ENCODE results near the gene GCNT1.
A peak's percentile ranks its signal among the peaks of the same experiment; 100 is the strongest.

GCNT1 gene

DNA sequence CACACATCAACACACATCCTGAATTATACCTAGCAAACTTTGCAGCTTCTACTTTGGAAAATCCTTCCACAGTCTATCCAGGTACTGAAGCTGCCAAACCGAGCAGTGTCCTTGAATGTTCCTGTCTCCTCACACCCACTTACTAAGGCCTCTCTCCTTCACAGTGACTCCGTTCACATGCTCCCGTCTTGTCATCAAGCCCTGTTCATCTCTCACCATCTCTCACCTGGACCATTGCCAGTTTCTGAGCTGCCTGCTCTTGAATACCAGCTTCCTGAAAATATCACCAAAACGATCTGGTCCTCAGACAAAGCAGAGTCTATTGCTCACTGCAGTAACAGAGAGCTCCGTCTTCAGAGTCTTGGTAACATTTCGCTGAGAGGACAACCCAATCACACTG, 57.4 kb downstream of the GCNT1 start:
- Histone ChIP-seq H3K23ac (ENCODE audit: low read length in 2 of 2) (no peak overlapping the region), H3K27me3 (ENCODE audit: control insufficient read depth in 1 of 2, insufficient read depth in 1 of 2, low read length in 2 of 2) (peaks cover 0 to 24% of the 10 kb centered on the region in 2 experiments), H3K79me1 (replicated peaks; ENCODE audit: low read length, poor library complexity, severe bottlenecking) (no peaks in the 10 kb centered on the region), H3K4me3 (ENCODE audit: insufficient read depth in 1 of 2, low read depth in 1 of 2, low read length in 2 of 2) (no peak overlapping the region), H2BK12ac (ENCODE audit: low read length in 2 of 2) (no peak overlapping the region), H3K9ac (ENCODE audit: low read length) (no peak overlapping the region), H3K36me3 (ENCODE audit: control insufficient read depth in 1 of 2, insufficient read depth in 2 of 2, low read depth in 1 of 2, low read length in 2 of 2) (no peaks in the 10 kb centered on the region), H3K18ac (ENCODE audit: low read depth in 1 of 2, low read length in 2 of 2) (no peak overlapping the region), H2AK5ac (ENCODE audit: low read length, severe bottlenecking) (no peak overlapping the region), H2BK5ac (ENCODE audit: low read depth, low read length, poor library complexity, severe bottlenecking) (no peak overlapping the region), H4K91ac (ENCODE audit: low read length) (no peak overlapping the region), H3K4me2 (ENCODE audit: low read length, poor library complexity, severe bottlenecking) (no peak overlapping the region), H3K14ac (ENCODE audit: low read length in 2 of 2) (no peak overlapping the region), H3K9me3 (ENCODE audit: control insufficient read depth, low read length) (no peaks in the 10 kb centered on the region), H2AFZ (ENCODE audit: low read depth, low read length) (no peak overlapping the region), H2BK120ac (ENCODE audit: low read depth, low read length) (no peak overlapping the region), H3K4me1 (ENCODE audit: control insufficient read depth, insufficient read depth, low read depth, low read length) (peaks cover 7% of the 10 kb centered on the region), H3K4ac (ENCODE audit: low read depth in 1 of 2, low read length in 2 of 2) (no peak overlapping the region), H4K8ac (ENCODE audit: low read length) (no peak overlapping the region), H2BK15ac (ENCODE audit: low read depth, poor library complexity, severe bottlenecking) (no peak overlapping the region), H3K27ac (ENCODE audit: low read length, poor library complexity, severe bottlenecking) (no peak overlapping the region)
- 90% methylated on average over 6 of the region's 6 CpGs for WGBS
- no peak for DNase-seq

DNA sequence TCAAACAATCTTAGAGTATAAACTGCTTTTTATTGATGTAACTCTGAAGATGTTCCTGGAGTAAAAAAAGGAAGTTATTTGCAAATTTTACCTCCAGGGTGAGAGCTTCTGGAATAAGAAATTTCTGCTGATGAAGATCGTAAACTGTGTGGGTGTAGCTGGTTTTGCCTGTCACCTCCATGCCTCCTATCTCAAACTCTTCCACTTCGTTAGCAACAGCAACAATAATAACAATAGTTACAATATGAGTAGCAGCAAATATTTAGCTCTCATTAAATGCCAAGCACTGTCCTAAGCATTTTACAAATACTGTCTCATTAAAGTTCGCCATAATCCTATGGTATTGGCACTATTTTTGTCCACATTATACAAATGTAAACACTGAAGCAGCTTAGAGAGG, 57.9 kb downstream of the GCNT1 start:
- no peak for DNase-seq
- no peak overlapping the region for H2AFZ ChIP-seq (ENCODE audit: low read depth, low read length)

DNA sequence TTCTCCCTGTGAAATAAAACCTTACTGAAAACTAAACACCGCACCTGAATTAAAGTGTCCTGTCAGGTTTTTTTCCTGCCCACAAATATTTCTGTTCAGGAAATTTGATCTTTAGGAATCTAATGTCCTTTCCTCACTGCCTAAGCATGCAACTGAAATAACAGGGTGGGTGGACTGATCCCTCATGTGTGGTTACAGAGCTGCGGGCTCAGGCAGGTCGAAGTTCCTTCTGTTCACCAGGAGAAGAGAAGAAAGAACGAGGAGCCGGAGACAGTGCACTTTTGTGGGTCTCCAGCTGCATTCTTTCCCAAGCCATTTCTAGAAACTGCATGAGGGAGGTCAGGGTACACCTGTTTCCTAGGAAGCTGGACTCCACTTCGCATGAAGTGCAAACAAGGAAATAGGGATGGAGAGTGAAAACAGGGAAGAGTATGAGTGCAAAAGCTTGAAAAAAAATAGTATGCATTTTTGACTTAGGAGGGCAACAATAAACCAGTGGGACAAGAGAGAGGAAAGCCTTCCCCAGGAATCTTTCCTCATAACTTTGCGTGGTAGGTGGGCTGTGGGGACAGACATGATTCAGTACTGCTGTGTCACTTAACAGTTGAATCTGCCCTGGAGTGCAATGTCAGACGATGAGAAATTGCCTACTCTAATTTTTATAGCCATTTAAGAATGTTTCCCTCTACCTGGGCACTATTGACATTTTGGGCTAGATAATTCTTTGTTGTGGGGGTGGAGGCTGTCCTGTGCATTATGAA, 60.3 kb downstream of the GCNT1 start:
- H3K27me3 ChIP-seq (ENCODE audit: control insufficient read depth in 1 of 2, insufficient read depth in 1 of 2, low read length in 2 of 2) = peaks cover 0 to 34% of the 10 kb centered on the region in 2 experiments
- no peak overlapping the region for H2AFZ ChIP-seq (ENCODE audit: low read depth, low read length)
- H2AK5ac ChIP-seq (ENCODE audit: low read length, severe bottlenecking) = peak overlapping the region; percentile 95
- no peak overlapping the region for H3K14ac ChIP-seq (ENCODE audit: low read length in 2 of 2)
- no peaks in the 10 kb centered on the region for H3K36me3 ChIP-seq (ENCODE audit: control insufficient read depth in 1 of 2, insufficient read depth in 2 of 2, low read depth in 1 of 2, low read length in 2 of 2)
- H2BK120ac ChIP-seq (ENCODE audit: low read depth, low read length) = no peak overlapping the region
- H2BK12ac ChIP-seq (ENCODE audit: low read length in 2 of 2) = no peak overlapping the region
- H3K79me1 ChIP-seq (replicated peaks; ENCODE audit: low read length, poor library complexity, severe bottlenecking) = no peaks in the 10 kb centered on the region
- no peak overlapping the region for H2BK15ac ChIP-seq (ENCODE audit: low read depth, poor library complexity, severe bottlenecking)
- H3K9ac ChIP-seq (ENCODE audit: low read length) = no peak overlapping the region
- H2BK5ac ChIP-seq (ENCODE audit: low read depth, low read length, poor library complexity, severe bottlenecking) = no peak overlapping the region
- WGBS = 90% methylated on average over 7 of the region's 8 CpGs
- H3K4ac ChIP-seq (ENCODE audit: low read depth in 1 of 2, low read length in 2 of 2) = no peak overlapping the region
- no peaks in the 10 kb centered on the region for H3K9me3 ChIP-seq (ENCODE audit: control insufficient read depth, low read length)
- H3K4me3 ChIP-seq (ENCODE audit: insufficient read depth in 1 of 2, low read depth in 1 of 2, low read length in 2 of 2) = no peak overlapping the region
- no peak for DNase-seq
- no peak overlapping the region for H4K8ac ChIP-seq (ENCODE audit: low read length)
- peaks cover 8% of the 10 kb centered on the region for H3K4me1 ChIP-seq (ENCODE audit: control insufficient read depth, insufficient read depth, low read depth, low read length)
- H3K27ac ChIP-seq (ENCODE audit: low read length, poor library complexity, severe bottlenecking) = peak overlapping the region; percentile 71
- H4K91ac ChIP-seq (ENCODE audit: low read length) = no peak overlapping the region
- no peak overlapping the region for H3K18ac ChIP-seq (ENCODE audit: low read depth in 1 of 2, low read length in 2 of 2)
- peak overlapping the region; percentile 1 for H3K4me2 ChIP-seq (ENCODE audit: low read length, poor library complexity, severe bottlenecking)
- H3K23ac ChIP-seq (ENCODE audit: low read length in 2 of 2) = no peak overlapping the region

More for the DNA sequence above, 57.9 kb downstream of the GCNT1 start:
- H3K23ac ChIP-seq (ENCODE audit: low read length in 2 of 2) = no peak overlapping the region
- no peak overlapping the region for H2BK5ac ChIP-seq (ENCODE audit: low read depth, low read length, poor library complexity, severe bottlenecking)
- H3K4me2 ChIP-seq (ENCODE audit: low read length, poor library complexity, severe bottlenecking) = no peak overlapping the region
- WGBS = 88% methylated on average over 2 of the region's 3 CpGs
- no peaks in the 10 kb centered on the region for H3K36me3 ChIP-seq (ENCODE audit: control insufficient read depth in 1 of 2, insufficient read depth in 2 of 2, low read depth in 1 of 2, low read length in 2 of 2)
- no peak overlapping the region for H3K9ac ChIP-seq (ENCODE audit: low read length)
- H3K14ac ChIP-seq (ENCODE audit: low read length in 2 of 2) = no peak overlapping the region
- H3K18ac ChIP-seq (ENCODE audit: low read depth in 1 of 2, low read length in 2 of 2) = no peak overlapping the region
- no peak overlapping the region for H2BK15ac ChIP-seq (ENCODE audit: low read depth, poor library complexity, severe bottlenecking)
- H3K9me3 ChIP-seq (ENCODE audit: control insufficient read depth, low read length) = no peaks in the 10 kb centered on the region
- peaks cover 7% of the 10 kb centered on the region for H3K4me1 ChIP-seq (ENCODE audit: control insufficient read depth, insufficient read depth, low read depth, low read length)
- H2AK5ac ChIP-seq (ENCODE audit: low read length, severe bottlenecking) = no peak overlapping the region
- no peak overlapping the region for H3K4ac ChIP-seq (ENCODE audit: low read depth in 1 of 2, low read length in 2 of 2)
- H3K4me3 ChIP-seq (ENCODE audit: insufficient read depth in 1 of 2, low read depth in 1 of 2, low read length in 2 of 2) = no peak overlapping the region
- no peak overlapping the region for H2BK120ac ChIP-seq (ENCODE audit: low read depth, low read length)
- H4K91ac ChIP-seq (ENCODE audit: low read length) = no peak overlapping the region
- H3K79me1 ChIP-seq (replicated peaks; ENCODE audit: low read length, poor library complexity, severe bottlenecking) = no peaks in the 10 kb centered on the region
- no peak overlapping the region for H4K8ac ChIP-seq (ENCODE audit: low read length)
- no peak overlapping the region for H2BK12ac ChIP-seq (ENCODE audit: low read length in 2 of 2)
- H3K27ac ChIP-seq (ENCODE audit: low read length, poor library complexity, severe bottlenecking) = no peak overlapping the region
- H3K27me3 ChIP-seq (ENCODE audit: control insufficient read depth in 1 of 2, insufficient read depth in 1 of 2, low read length in 2 of 2) = peaks cover 0 to 28% of the 10 kb centered on the region in 2 experiments

DNA sequence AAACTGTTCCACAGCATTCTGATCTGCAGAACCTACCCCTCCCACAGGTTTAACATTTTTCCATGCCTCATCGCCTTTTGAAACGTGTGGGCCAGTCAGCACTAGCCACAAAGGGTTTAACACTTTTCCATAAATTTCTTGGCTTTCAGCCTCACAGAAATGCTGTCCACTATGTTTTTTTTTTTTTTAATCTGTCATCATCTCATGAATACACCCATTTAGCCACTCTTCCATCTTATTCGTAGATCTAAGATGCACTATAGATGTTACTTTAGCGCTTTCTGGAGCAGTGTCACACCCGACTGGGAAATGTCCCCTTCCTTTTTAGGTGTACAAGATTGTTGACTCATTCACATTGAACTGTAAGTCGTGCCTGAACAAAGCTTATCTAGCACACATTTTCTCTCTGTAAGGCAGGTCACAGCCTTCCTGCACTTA, 62.3 kb downstream of the GCNT1 start:
- Histone ChIP-seq H2AFZ (ENCODE audit: low read depth, low read length) (no peak overlapping the region), H2BK120ac (ENCODE audit: low read depth, low read length) (no peak overlapping the region), H3K27me3 (ENCODE audit: control insufficient read depth in 1 of 2, insufficient read depth in 1 of 2, low read length in 2 of 2) (peaks cover 0 to 53% of the 10 kb centered on the region in 2 experiments), H3K36me3 (ENCODE audit: control insufficient read depth in 1 of 2, insufficient read depth in 2 of 2, low read depth in 1 of 2, low read length in 2 of 2) (no peaks in the 10 kb centered on the region), H2BK12ac (ENCODE audit: low read length in 2 of 2) (no peak overlapping the region), H2BK5ac (ENCODE audit: low read depth, low read length, poor library complexity, severe bottlenecking) (no peak overlapping the region), H3K14ac (ENCODE audit: low read length in 2 of 2) (no peak overlapping the region), H3K4me2 (ENCODE audit: low read length, poor library complexity, severe bottlenecking) (no peak overlapping the region), H3K9ac (ENCODE audit: low read length) (no peak overlapping the region), H3K9me3 (ENCODE audit: control insufficient read depth, low read length) (no peaks in the 10 kb centered on the region), H2AK5ac (ENCODE audit: low read length, severe bottlenecking) (no peak overlapping the region), H3K23ac (ENCODE audit: low read length in 2 of 2) (no peak overlapping the region), H3K27ac (ENCODE audit: low read length, poor library complexity, severe bottlenecking) (peak overlapping the region; percentile 56), H3K4me1 (ENCODE audit: control insufficient read depth, insufficient read depth, low read depth, low read length) (peaks cover 8% of the 10 kb centered on the region), H2BK15ac (ENCODE audit: low read depth, poor library complexity, severe bottlenecking) (no peak overlapping the region), H3K4me3 (ENCODE audit: insufficient read depth in 1 of 2, low read depth in 1 of 2, low read length in 2 of 2) (no peak overlapping the region), H4K8ac (ENCODE audit: low read length) (no peak overlapping the region), H3K79me1 (replicated peaks; ENCODE audit: low read length, poor library complexity, severe bottlenecking) (no peaks in the 10 kb centered on the region), H4K91ac (ENCODE audit: low read length) (no peak overlapping the region), H3K4ac (ENCODE audit: low read depth in 1 of 2, low read length in 2 of 2) (no peak overlapping the region), H3K18ac (ENCODE audit: low read depth in 1 of 2, low read length in 2 of 2) (no peak overlapping the region)
- 88% methylated on average over 6 of the region's 6 CpGs for WGBS
- no peak for DNase-seq

Measured in mesenchymal stem cell (in vitro differentiated cells and primary cell).